Upper lobe of right lung (tissue), 1 donor: ENCODE data around the gene STK40. TPM values are rescaled to one million over a fixed set of nuclear protein-coding genes. Genes with fewer than 3 reads are reported as not detected.

Experiments
- ATAC-seq: fragments of 200-7000 bp; cut with Tn5 transposase; one replicate; pipeline ENCODE4 v1.9.1; 2020; ENCODE audit warnings: mild to moderate bottlenecking, moderate library complexity
- DNase-seq: peaks from one replicate; pipeline ENCODE4 v3.0.0-alpha.2; 2020
- H3K27ac ChIP-seq: fragments of 200-600 bp; one replicate; pipeline ENCODE4 v1.8.0; 2022
- H3K27me3 ChIP-seq: fragments of 200-600 bp; one replicate; pipeline ENCODE4 v1.8.0; 2022; ENCODE audit warnings: mild to moderate bottlenecking
- H3K36me3 ChIP-seq: fragments of 200-600 bp; one replicate; pipeline ENCODE4 v1.8.0; 2022
- H3K4me1 ChIP-seq: fragments of 200-600 bp; one replicate; pipeline ENCODE4 v1.8.0; 2022
- H3K4me3 ChIP-seq: fragments of 200-600 bp; one replicate; pipeline ENCODE4 v1.8.0; 2022; ENCODE audit warnings: mild to moderate bottlenecking
- H3K9me3 ChIP-seq: fragments of 200-600 bp; one replicate; pipeline ENCODE4 v1.8.0; 2022
- CTCF ChIP-seq: fragments of 200-600 bp; IDR thresholded peaks from one replicate; pipeline ENCODE4 v1.8.0; 2022; ENCODE audit warnings: antibody characterized with exemption
- intact Hi-C: fragments of 100-400 bp; cut with DNase I; formaldehyde crosslinking; loops from one replicate; pipeline ENCODE4 v1.11.0; 2022
- total RNA-seq: library from RNA; stranded (reverse); fragmentation: NEBNext Ultra II Directional; extraction: Animal tissue kit (Norgen Biotek cat#: 25700); gene quantifications from one replicate; pipeline ENCODE4 v1.2.1, GENCODE V29; 2021
- donor health status: DM: no; HTN: yes; CAD: no; lungs with severe emphysema.

Gene STK40
- total RNA-seq, 1 donor from 2014 or later: 78.9 TPM

- no peaks in the 10 kb centered on the region for H3K27me3 ChIP-seq
- no peaks in the 10 kb centered on the region for H3K9me3 ChIP-seq
- ATAC-seq (no peak), DNase-seq (peak; percentile 51)
- H3K4me1 ChIP-seq: peaks cover 21% of the 10 kb centered on the region
- H3K4me3 ChIP-seq: peak overlapping the region; percentile 70
- peak overlapping the region; percentile 80 for H3K27ac ChIP-seq
- peaks cover 46% of the 10 kb centered on the region for H3K36me3 ChIP-seq
- no peak for TF ChIP-seq CTCF
- intact Hi-C loops: no loop called here
Observed at GRCh38 chr1:36304970-36305914, 80.5 kb downstream of the STK40 start.

- ATAC-seq: no peak
- no peak overlapping the region for H3K27ac ChIP-seq
- TF ChIP-seq CTCF: no peak
- H3K4me3 ChIP-seq: no peak overlapping the region
- H3K27me3 ChIP-seq: no peaks in the 10 kb centered on the region
- peak; percentile 64 for DNase-seq
- intact Hi-C loops: no loop called here
- H3K4me1 ChIP-seq: peaks cover 21% of the 10 kb centered on the region
- H3K9me3 ChIP-seq: no peaks in the 10 kb centered on the region
- peaks cover 53% of the 10 kb centered on the region for H3K36me3 ChIP-seq
Observed at GRCh38 chr1:36304521-36304920, 81.2 kb downstream of the STK40 start.

- no peak overlapping the region for H3K4me3 ChIP-seq
- no peaks in the 10 kb centered on the region for H3K9me3 ChIP-seq
- peaks cover 21% of the 10 kb centered on the region for H3K4me1 ChIP-seq
- intact Hi-C loops: no loop called here
- ATAC-seq (no peak), DNase-seq (peak; percentile 61)
- H3K27ac ChIP-seq: no peak overlapping the region
- TF ChIP-seq CTCF: no peak
- H3K36me3 ChIP-seq: peaks cover 58% of the 10 kb centered on the region
- no peaks in the 10 kb centered on the region for H3K27me3 ChIP-seq
Observed at GRCh38 chr1:36303650-36304360, 81.9 kb downstream of the STK40 start.

GRCh38 chr1:36303244-36303643 is 82.5 kb downstream of the STK40 start:
- H3K9me3 ChIP-seq: no peaks in the 10 kb centered on the region
- TF ChIP-seq CTCF: no peak
- no peaks in the 10 kb centered on the region for H3K27me3 ChIP-seq
- DNase-seq (no peak), ATAC-seq (no peak)
- intact Hi-C loops: no loop called here
- H3K4me1 ChIP-seq: peaks cover 21% of the 10 kb centered on the region
- peaks cover 63% of the 10 kb centered on the region for H3K36me3 ChIP-seq
- no peak overlapping the region for H3K4me3 ChIP-seq
- H3K27ac ChIP-seq: no peak overlapping the region

- Histone ChIP-seq H3K36me3 (peaks cover 84% of the 10 kb centered on the region), H3K27ac (no peak overlapping the region), H3K4me1 (peaks cover 14% of the 10 kb centered on the region), H3K27me3 (no peaks in the 10 kb centered on the region), H3K4me3 (no peak overlapping the region), H3K9me3 (no peaks in the 10 kb centered on the region)
- ATAC-seq (no peak), DNase-seq (no peak)
- intact Hi-C loops: no loop called here
- no peak for TF ChIP-seq CTCF
Observed at GRCh38 chr1:36301220-36301619, 84.5 kb downstream of the STK40 start.
